Measurements from ENCODE around the gene TMEM222.
"Not testable (repeated sequence)": the region's sequence is repeated elsewhere in the genome, so short reads cannot be mapped to it uniquely, and the experiment has no call there.

The TMEM222 gene

DNA sequence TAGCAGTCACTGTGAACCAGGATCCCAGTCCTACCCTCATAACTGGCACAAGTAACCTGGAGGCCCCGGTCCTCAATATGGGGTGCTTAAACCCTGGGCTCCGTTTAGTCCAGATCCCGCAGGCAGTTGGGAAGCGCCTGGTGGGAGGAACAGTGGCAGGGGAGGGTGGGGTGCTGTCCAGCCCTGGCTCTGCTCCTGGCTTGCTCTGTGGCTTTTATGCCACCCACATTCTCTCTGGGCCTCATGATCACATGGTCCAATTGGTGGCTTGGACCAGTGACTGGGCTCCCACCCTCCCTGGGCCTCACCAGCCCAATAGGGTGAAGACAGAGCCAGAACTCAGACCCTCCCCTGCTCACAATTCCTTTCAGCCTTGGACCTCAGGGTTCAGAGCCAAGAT, 58.3 kb downstream of the TMEM222 start:
- no peak for DNase-seq (ENCODE audit: low spot score)

- no peak for DNase-seq (ENCODE audit: low spot score)
Observed at GRCh38 chr1:27380766-27381733, 59.1 kb downstream of the TMEM222 start.

DNA sequence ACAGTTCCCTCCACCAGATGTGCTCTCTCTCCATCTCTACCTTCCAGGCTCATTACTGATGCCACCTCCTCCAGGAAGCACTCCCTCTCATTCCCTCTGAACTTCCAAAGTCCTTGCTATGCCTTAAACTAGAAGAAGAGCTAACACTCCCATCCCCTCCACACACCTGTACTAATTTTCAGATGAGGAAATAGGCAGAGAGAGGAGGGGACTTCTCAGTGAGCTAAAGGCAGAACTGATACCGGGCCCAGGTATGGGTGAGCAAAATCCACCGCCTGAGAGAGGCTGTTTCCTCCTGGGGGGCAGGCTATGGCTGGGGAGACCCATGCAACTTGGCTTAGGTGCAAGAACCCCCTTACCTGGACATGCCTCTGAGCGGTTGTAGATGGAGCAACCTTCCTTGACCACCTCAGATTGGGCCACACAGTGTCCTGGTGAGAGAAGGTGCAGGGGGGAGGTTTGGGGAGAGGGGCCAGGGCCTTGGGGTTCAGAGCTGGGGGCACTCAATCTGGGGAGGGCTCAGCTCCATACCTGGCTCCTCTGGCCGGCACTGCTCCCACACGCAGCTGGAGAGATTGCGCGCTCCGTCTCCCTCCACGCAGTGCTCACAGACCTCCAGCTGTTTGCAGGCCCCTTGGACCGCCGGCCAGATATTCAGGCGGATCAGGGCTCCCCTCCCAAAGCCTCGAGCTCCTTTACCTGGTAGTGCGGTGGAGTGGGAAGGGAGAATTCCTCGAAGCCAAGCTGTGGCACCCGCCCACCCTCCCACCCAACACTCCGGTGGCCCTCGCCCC, 60.2 kb downstream of the TMEM222 start:
- DNase-seq (ENCODE audit: low spot score), result no peak

DNA sequence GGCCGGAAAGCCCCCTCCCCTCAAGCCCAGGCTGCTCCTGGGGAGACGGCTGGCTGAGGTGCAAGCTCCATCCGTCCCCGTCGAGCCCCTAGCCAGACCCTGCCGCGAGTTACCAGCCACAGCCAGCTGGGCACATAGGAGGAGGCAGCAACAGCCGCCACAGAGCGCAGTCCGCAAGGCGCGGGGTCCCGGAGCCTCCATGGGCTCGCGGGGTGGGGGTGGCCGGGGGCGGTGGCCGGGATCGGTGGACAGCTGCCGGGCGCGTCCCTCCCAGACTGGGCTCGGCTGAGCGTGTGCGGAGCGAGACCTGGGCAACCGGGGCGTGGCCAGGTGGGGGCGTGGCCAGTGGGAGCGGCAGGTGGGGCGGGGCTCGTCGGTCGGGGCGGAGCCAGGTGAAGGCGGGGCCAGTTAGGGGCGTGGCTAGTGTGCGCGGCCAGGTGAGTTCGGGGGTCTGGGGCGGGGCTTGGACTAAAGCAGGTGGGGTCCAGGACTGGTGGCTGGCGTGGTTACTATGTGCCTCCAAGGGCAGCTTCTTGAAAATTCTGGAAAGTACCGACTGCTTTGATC, 61.2 kb downstream of the TMEM222 start, which contains the start of gene CD164L2:
CD164L2 (minus strand) TSS at position 295 of the 567 bp plus-strand sequence; CDS start at position 201, 94 bp downstream.
- DNase-seq (ENCODE audit: low spot score), result no peak

DNA sequence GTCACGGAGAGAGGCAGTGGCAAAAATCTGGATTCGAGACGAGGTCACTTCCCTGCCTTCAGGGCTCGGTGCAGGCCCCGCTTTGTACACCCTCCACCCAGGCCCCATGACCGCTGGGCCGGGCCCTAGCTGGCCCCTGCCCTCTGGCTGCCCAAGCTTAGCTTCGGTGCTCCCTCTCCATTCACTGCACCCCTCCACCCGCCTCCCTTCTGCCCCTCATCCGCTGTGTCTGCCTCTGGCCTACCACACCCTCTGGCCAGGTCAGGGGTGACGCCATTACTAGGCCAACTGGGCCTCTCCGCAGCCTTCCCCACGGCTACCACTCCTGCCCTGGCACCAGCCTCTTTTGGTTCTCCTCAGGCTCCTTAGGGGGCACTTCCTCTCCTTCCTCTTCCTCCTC, 61.7 kb downstream of the TMEM222 start:
- DNase-seq (ENCODE audit: low spot score), result no peak

- DNase-seq (ENCODE audit: low spot score), result not testable (repeated sequence)
Observed at GRCh38 chr1:27384797-27385196, 62.8 kb downstream of the TMEM222 start.

Measured in HuH-7.5 (cell line).